ENCODE measurements around the gene HIPK2.

Gene HIPK2

GRCh38 chr7:139571651-139572050, 206.1 kb downstream of the HIPK2 start:
- no peaks in the 10 kb centered on the region for H3K27me3 ChIP-seq (ENCODE audit: insufficient read depth, low read length, poor library complexity, severe bottlenecking)
- no peaks in the 10 kb centered on the region for H3K9me3 ChIP-seq (ENCODE audit: insufficient read depth, low read depth, low read length)
- H3K4me1 ChIP-seq (ENCODE audit: insufficient read depth, low read length, poor library complexity, severe bottlenecking), result no peaks in the 10 kb centered on the region
- H3K4me2 ChIP-seq (ENCODE audit: low read depth, low read length, poor library complexity, severe bottlenecking), result no peak overlapping the region
- no peaks in the 10 kb centered on the region for H3K9me2 ChIP-seq (replicated peaks; ENCODE audit: low read depth, low read length)
- H3K9ac ChIP-seq (ENCODE audit: low read depth, low read length, poor library complexity, severe bottlenecking), result no peak overlapping the region
- no peaks in the 10 kb centered on the region for H3K79me2 ChIP-seq (ENCODE audit: insufficient read depth, low read length)
- H3K36me3 ChIP-seq (ENCODE audit: insufficient read depth, low read length), result peaks cover 11% of the 10 kb centered on the region; the same call in 1 of the 2 replicates
- TF ChIP-seq CTCF (conservative IDR thresholded peaks at IDR 0.05; ENCODE audit: low read length) (no peak), EZH2phosphoT487 (IDR thresholded peaks at IDR 0.05; ENCODE audit: borderline replicate concordance) (no peak)
- no peak overlapping the region for H3K4me3 ChIP-seq (ENCODE audit: low read length, poor library complexity, severe bottlenecking)
- H3F3A ChIP-seq (ENCODE audit: low read depth), result no peaks in the 10 kb centered on the region
- H2AFZ ChIP-seq (ENCODE audit: low read length), result no peak overlapping the region
- H4K20me1 ChIP-seq (ENCODE audit: insufficient read depth, low read length, poor library complexity, severe bottlenecking), result no peaks in the 10 kb centered on the region

GRCh38 chr7:139571190-139571589, 206.6 kb downstream of the HIPK2 start:
- no peaks in the 10 kb centered on the region for H3K9me3 ChIP-seq (ENCODE audit: insufficient read depth, low read depth, low read length)
- no peaks in the 10 kb centered on the region for H3K9me2 ChIP-seq (replicated peaks; ENCODE audit: low read depth, low read length)
- peaks cover 11% of the 10 kb centered on the region; the same call in 1 of the 2 replicates for H3K36me3 ChIP-seq (ENCODE audit: insufficient read depth, low read length)
- no peak overlapping the region for H2AFZ ChIP-seq (ENCODE audit: low read length)
- H4K20me1 ChIP-seq (ENCODE audit: insufficient read depth, low read length, poor library complexity, severe bottlenecking), result no peaks in the 10 kb centered on the region
- TF ChIP-seq CTCF (conservative IDR thresholded peaks at IDR 0.05; ENCODE audit: low read length) (no peak), EZH2phosphoT487 (IDR thresholded peaks at IDR 0.05; ENCODE audit: borderline replicate concordance) (no peak)
- no peaks in the 10 kb centered on the region for H3K27me3 ChIP-seq (ENCODE audit: insufficient read depth, low read length, poor library complexity, severe bottlenecking)
- no peak overlapping the region for H3K9ac ChIP-seq (ENCODE audit: low read depth, low read length, poor library complexity, severe bottlenecking)
- H3K79me2 ChIP-seq (ENCODE audit: insufficient read depth, low read length), result no peaks in the 10 kb centered on the region
- H3K4me3 ChIP-seq (ENCODE audit: low read length, poor library complexity, severe bottlenecking), result no peak overlapping the region
- H3K4me2 ChIP-seq (ENCODE audit: low read depth, low read length, poor library complexity, severe bottlenecking), result no peak overlapping the region
- no peaks in the 10 kb centered on the region for H3F3A ChIP-seq (ENCODE audit: low read depth)
- no peaks in the 10 kb centered on the region for H3K4me1 ChIP-seq (ENCODE audit: insufficient read depth, low read length, poor library complexity, severe bottlenecking)

GRCh38 chr7:139570626-139571025, 207.2 kb downstream of the HIPK2 start:
- Histone ChIP-seq H3K79me2 (ENCODE audit: insufficient read depth, low read length) (no peaks in the 10 kb centered on the region), H3K36me3 (ENCODE audit: insufficient read depth, low read length) (peaks cover 11% of the 10 kb centered on the region; the same call in 1 of the 2 replicates), H2AFZ (ENCODE audit: low read length) (no peak overlapping the region), H3K4me3 (ENCODE audit: low read length, poor library complexity, severe bottlenecking) (no peak overlapping the region), H3F3A (ENCODE audit: low read depth) (no peaks in the 10 kb centered on the region), H3K9me3 (ENCODE audit: insufficient read depth, low read depth, low read length) (no peaks in the 10 kb centered on the region), H3K9ac (ENCODE audit: low read depth, low read length, poor library complexity, severe bottlenecking) (no peak overlapping the region), H4K20me1 (ENCODE audit: insufficient read depth, low read length, poor library complexity, severe bottlenecking) (no peaks in the 10 kb centered on the region), H3K4me2 (ENCODE audit: low read depth, low read length, poor library complexity, severe bottlenecking) (no peak overlapping the region), H3K4me1 (ENCODE audit: insufficient read depth, low read length, poor library complexity, severe bottlenecking) (no peaks in the 10 kb centered on the region), H3K27me3 (ENCODE audit: insufficient read depth, low read length, poor library complexity, severe bottlenecking) (no peaks in the 10 kb centered on the region), H3K9me2 (replicated peaks; ENCODE audit: low read depth, low read length) (no peaks in the 10 kb centered on the region)
- no peak for TF ChIP-seq EZH2phosphoT487 (IDR thresholded peaks at IDR 0.05; ENCODE audit: borderline replicate concordance)
- TF ChIP-seq CTCF (conservative IDR thresholded peaks at IDR 0.05; ENCODE audit: low read length), result no peak
